Activated CD4-positive, alpha-beta T cell treated with anti-CD3 and anti-CD28 coated beads, Interleukin-2, amount 10 ng/mL, durations not matched to agents 24 days and 14 days (primary cell): Measurements from ENCODE around the gene RNF11. TPM values are rescaled to one million over a fixed set of nuclear protein-coding genes. Genes with fewer than 3 reads are reported as not detected.

Source experiments
- DNase-seq: peaks from one replicate; pipeline ENCODE4 v3.0.0; 2022
- H3K27ac Mint-ChIP-seq: one replicate; pipeline ENCODE4 v1.8.0; 2022; ENCODE audit warnings: mild to moderate bottlenecking, mixed read lengths
- H3K27me3 Mint-ChIP-seq: one replicate; pipeline ENCODE4 v1.8.0; 2022; ENCODE audit warnings: mixed read lengths
- H3K36me3 Mint-ChIP-seq: one replicate; pipeline ENCODE4 v1.8.0; 2022; ENCODE audit warnings: low read depth, mild to moderate bottlenecking, mixed read lengths
- H3K4me1 Mint-ChIP-seq: one replicate; pipeline ENCODE4 v1.8.0; 2021; ENCODE audit warnings: mixed read lengths
- H3K4me3 Mint-ChIP-seq: one replicate; pipeline ENCODE4 v1.8.0; 2022; ENCODE audit warnings: mild to moderate bottlenecking, moderate library complexity, mixed read lengths
- H3K9me3 Mint-ChIP-seq: one replicate; pipeline ENCODE4 v1.8.0; 2021; ENCODE audit warnings: mixed read lengths
- intact Hi-C: fragments of 100-400 bp; cut with micrococcal nuclease; formaldehyde crosslinking; loops from one replicate; pipeline ENCODE4 v1.15.1; 2023
- total RNA-seq: library from RNA; stranded (reverse); gene quantifications from 2 replicates; pipeline ENCODE4 v1.2.3, GENCODE V29; 2022

RNF11 gene, protein sequence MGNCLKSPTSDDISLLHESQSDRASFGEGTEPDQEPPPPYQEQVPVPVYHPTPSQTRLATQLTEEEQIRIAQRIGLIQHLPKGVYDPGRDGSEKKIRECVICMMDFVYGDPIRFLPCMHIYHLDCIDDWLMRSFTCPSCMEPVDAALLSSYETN
- total RNA-seq = 24.6 and 33.6 TPM in 2 replicates

DNA sequence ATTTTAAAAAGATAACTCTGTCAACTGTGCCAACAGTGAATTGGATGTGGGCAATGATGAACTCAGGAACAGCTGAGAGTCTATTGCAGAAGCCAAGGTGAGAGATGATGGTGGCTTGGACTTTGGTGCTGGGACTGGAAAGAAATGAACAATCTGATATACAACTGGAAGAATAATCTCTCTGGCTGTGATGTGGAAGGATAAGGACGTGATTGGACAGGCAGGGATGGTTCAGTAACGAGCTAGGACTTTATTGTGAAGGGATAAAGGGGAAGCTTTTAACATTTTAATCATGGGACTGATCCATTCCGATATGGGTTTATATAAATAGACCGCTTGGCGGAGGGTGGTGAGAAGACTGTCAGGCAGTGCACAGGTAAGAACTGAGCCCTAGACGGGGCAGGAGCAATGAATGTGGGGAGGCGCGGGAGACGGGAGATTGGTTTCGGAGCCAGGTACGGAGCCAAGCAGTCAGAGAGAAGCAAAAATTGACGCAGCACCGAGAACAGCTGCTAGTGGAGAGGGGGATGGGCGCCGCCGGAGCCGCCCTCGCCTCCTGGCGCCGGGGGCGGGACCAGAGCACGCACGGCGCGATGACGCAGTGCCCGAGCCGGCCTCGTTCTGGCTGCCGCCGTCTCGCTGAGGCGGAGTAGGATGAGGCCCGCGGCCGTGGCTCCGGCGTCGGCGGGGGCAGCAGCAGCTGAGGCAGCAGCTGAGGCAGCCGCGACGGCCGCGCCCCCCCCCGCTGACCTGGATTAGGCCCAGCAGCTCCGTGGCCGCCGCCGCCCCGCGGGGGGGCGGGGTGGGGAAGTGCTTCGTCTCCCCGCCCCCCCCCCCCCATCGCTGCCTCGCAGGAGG is at the start of gene RNF11:
Gene RNF11, plus strand, starts transcription at position 601 of the 858 bp plus-strand sequence. CDS start 484 bp downstream, outside the sequence.
- intact Hi-C loops = loop anchor here (5.0 kb wide), 3 partner anchors 46 to 274 kb away; partner anchors contain the start of gene FAF1
- H3K27ac Mint-ChIP-seq = peak within 1 kb of the TSS; percentile 63
- H3K4me3 Mint-ChIP-seq = peak within 1 kb of the TSS; percentile 85
- peak; percentile 98 for DNase-seq
- peaks cover 2% of the 10 kb centered on the region for H3K36me3 Mint-ChIP-seq
- H3K4me1 Mint-ChIP-seq = peaks cover 30% of the 10 kb centered on the region
- peaks cover 2% of the 10 kb centered on the region for H3K27me3 Mint-ChIP-seq
- H3K9me3 Mint-ChIP-seq = no peaks in the 10 kb centered on the region

DNA sequence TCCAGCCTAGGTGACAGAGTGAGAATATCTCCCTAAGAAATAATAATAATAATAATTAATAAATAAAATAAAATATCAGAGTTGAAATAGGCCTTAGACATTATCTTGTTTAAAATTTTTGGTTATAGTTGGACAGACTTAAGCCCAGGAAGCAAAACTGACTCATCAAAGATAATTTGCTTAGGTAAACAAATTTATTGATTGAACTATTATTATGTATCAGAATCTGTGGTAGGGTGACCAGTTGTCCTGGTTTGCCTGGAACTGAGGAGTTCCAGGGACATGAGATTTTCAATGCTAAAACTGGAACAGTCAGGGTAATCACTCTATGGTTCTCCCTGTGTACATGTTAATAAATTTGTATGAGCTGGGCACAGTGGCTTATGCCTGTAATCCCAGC is 47.8 kb upstream of the RNF11 start:
- peaks cover 5% of the 10 kb centered on the region for H3K27me3 Mint-ChIP-seq
- H3K4me1 Mint-ChIP-seq = no peaks in the 10 kb centered on the region
- intact Hi-C loops = loop anchor here (2.0 to 10.0 kb wide), 2 partner anchors 109 to 823 kb away; no protein-coding TSS in a partner anchor

DNA sequence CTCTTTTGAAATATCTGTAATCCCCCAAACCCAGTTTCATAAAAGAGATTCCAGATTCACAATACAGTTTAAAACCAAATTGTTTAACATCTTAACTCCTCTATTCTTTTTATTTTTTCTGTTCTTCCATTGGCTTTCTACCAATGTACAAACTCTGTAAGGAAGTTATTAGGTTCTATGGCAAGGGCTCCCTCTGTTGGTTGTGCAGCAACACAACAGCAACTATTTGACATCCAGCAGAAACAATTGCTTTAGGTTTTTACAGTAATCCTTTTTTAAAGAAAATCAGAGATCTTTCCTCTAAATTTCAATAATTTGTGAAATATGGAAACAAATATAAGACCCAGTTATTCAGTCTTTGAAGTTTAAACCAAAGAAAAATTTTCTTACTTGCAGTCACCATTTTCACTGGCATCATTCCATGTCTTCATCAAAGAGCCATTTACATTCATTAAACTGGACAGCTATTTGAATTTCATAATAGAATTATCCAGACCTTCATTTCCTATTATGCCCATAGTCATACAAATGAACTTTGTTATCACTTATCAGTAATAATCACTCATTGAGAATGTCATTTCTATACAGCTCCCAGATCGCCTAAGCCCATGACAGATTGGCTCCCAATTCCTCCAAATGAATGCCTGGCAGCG is 46.5 kb upstream of the RNF11 start:
- Mint-ChIP-seq H3K4me3 (no peak overlapping the region), H3K36me3 (no peaks in the 10 kb centered on the region), H3K27ac (no peak overlapping the region), H3K4me1 (no peaks in the 10 kb centered on the region), H3K27me3 (peaks cover 5% of the 10 kb centered on the region), H3K9me3 (no peaks in the 10 kb centered on the region)
- intact Hi-C loops = loop anchor here (1.0 to 10.0 kb wide), 5 partner anchors 107 to 825 kb away; no protein-coding TSS in a partner anchor
- DNase-seq = peak; percentile 81

More for the DNA sequence above, 47.8 kb upstream of the RNF11 start:
- no peak for DNase-seq
- H3K27ac Mint-ChIP-seq = no peak overlapping the region
- no peaks in the 10 kb centered on the region for H3K9me3 Mint-ChIP-seq
- no peaks in the 10 kb centered on the region for H3K36me3 Mint-ChIP-seq
- H3K4me3 Mint-ChIP-seq = no peak overlapping the region

DNA sequence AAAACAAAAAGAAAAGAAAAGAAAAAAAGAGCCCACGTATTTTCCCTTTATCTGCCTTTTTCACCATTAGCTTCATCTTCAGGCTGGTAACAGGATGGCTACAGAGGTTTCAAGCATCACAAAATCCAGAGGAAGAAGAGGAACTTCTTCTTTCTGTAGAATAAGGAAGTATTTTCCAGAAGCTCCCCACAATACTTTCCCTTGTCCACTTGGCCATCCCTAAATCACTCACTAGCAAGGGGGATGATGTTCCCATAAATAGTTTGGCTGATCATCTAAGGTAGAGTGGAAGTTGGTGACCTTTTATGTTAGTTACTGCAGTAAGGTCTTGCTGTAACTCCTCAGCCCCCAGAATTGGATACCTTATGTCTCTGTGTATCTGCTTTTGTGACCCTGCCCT is 45.1 kb upstream of the RNF11 start:
- no peaks in the 10 kb centered on the region for H3K36me3 Mint-ChIP-seq
- intact Hi-C loops = no loop called here
- H3K27me3 Mint-ChIP-seq = peaks cover 5% of the 10 kb centered on the region
- H3K4me3 Mint-ChIP-seq = no peak overlapping the region
- no peaks in the 10 kb centered on the region for H3K4me1 Mint-ChIP-seq
- H3K9me3 Mint-ChIP-seq = no peaks in the 10 kb centered on the region
- H3K27ac Mint-ChIP-seq = no peak overlapping the region
- no peak for DNase-seq

DNA sequence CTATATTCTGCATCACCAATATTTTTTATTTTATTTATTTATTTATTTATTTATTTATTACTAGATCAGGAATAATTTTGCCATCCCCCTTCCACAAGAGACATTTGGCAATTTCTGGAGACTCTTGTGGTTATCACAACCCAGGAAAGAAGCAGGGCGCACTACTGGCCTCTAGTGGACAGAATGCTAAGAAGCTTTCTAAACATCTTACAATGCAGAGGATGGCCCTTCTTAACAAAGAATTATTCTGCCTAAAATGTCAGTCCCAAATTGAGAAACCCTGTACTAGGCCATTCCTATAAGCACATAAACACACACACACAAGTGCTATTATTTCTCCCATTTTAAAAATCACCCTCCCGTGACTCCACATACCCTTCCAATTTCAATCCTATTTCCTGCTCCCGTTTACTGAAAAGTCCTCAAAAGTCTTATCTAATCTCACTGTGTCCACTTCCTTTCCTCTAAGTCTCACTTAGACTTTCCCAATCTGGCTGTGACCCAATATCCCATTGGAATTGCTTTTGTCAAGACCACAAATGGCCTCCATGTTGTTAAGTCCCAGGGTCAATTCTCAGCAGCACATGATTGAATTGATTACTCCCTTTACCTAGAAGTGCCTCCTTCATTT is 43.7 kb upstream of the RNF11 start:
- H3K4me1 Mint-ChIP-seq = no peaks in the 10 kb centered on the region
- H3K4me3 Mint-ChIP-seq = no peak overlapping the region
- H3K36me3 Mint-ChIP-seq = no peaks in the 10 kb centered on the region
- intact Hi-C loops = no loop called here
- DNase-seq = peak; percentile 86
- peaks cover 7% of the 10 kb centered on the region for H3K27me3 Mint-ChIP-seq
- H3K27ac Mint-ChIP-seq = no peak overlapping the region
- no peaks in the 10 kb centered on the region for H3K9me3 Mint-ChIP-seq

DNA sequence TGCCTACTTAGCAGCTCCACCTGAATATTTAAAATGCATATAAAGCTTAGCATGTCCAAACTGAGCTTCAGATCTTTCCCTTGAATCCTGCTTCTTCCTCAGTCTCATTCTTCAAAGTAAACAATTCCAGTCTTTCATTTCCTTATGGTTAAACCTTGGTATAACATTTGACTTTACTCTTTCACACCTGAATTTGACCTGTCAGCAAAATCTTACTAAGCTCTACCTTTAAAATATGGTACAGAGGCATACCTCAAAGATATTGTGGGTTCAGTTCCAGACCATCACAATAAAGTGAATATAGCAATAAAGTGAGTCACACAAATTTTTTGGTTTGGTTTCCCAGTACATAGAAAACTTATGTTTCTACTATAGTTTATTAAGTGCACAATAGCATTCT is 42.5 kb upstream of the RNF11 start:
- Mint-ChIP-seq H3K27me3 (peaks cover 7% of the 10 kb centered on the region), H3K36me3 (no peaks in the 10 kb centered on the region), H3K9me3 (no peaks in the 10 kb centered on the region), H3K4me1 (no peaks in the 10 kb centered on the region), H3K27ac (no peak overlapping the region), H3K4me3 (no peak overlapping the region)
- intact Hi-C loops = no loop called here
- no peak for DNase-seq

DNA sequence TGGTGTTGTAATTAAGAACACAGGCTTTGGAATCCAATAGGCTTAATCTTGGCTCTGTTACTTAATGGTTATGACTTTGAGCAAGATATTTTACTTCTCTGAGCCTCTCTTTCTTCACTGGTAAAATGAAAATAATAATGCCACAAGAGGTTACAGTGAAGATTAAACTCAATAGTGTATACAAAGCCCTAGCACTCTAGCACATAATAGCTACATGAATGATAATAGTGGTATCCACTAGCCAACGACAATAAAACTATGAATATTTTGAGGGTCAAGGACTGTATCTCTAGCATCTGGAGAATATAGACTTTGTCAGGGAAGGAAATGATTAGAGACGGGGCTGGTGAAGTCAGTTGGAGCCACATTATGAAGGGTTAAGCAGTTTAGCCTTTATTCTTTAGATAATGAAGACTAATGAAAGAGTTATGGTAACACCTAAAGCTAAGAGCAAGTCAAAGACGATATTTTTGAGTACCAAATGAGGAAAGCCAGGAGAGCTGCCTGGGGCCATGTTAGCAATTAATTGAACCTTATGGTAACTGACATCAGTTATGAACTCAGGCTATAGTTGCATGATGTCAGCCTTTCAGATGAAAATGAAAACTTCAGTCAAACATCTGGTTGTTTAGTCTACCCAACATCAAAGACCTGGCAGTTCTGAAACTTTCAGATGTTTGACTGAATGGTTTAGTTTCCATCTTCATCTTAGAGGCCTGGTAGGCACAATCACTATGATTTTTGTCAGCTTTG is 32.8 kb upstream of the RNF11 start:
- DNase-seq = no peak
- Mint-ChIP-seq H3K36me3 (no peaks in the 10 kb centered on the region), H3K4me3 (no peak overlapping the region), H3K9me3 (no peaks in the 10 kb centered on the region), H3K27ac (no peak overlapping the region), H3K27me3 (no peaks in the 10 kb centered on the region), H3K4me1 (peaks cover 4% of the 10 kb centered on the region)
- intact Hi-C loops = no loop called here

DNA sequence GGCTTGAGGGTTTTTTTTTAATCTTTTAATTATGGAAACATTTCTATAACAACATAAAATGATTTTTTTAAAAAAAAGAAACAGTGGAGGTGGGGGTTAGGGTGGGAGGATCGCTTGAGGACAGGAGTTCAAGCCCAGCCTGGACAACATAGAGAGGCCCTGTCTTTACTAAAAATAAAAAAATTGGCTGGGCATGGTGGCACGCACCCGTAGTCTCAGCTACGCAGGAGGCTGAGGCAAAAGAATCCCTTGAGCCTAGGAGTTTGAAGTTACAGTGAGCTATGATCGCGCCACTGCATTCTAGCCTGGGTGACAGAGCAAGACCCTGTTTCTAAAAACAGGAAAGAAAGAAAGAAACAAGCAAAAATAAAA is 32.2 kb upstream of the RNF11 start:
- DNase-seq = no peak
- H3K36me3 Mint-ChIP-seq = no peaks in the 10 kb centered on the region
- H3K4me3 Mint-ChIP-seq = no peak overlapping the region
- H3K27ac Mint-ChIP-seq = no peak overlapping the region
- no peaks in the 10 kb centered on the region for H3K27me3 Mint-ChIP-seq
- H3K9me3 Mint-ChIP-seq = no peaks in the 10 kb centered on the region
- H3K4me1 Mint-ChIP-seq = peaks cover 4% of the 10 kb centered on the region
- intact Hi-C loops = no loop called here

DNA sequence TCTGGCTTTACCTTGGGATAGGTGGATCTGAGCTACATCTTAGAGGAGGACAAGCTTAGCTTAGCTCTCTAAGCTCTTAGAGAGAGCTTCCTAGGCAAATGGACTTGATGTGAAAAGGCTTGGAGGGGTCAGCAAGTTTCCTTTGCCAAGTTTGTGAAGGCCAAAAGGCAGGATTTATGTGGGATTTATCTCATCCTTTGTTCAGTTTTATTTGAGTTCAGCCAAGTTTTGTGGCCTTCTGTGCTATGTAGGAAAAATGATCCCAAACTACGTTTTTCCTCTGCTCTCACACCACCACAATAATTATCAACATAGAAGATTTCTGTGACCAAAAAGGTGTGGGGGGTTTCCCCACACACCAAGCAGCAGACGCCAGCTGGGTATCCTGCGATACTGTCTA is 26.0 kb upstream of the RNF11 start:
- Mint-ChIP-seq H3K4me1 (peaks cover 8% of the 10 kb centered on the region), H3K27me3 (no peaks in the 10 kb centered on the region), H3K36me3 (no peaks in the 10 kb centered on the region), H3K9me3 (no peaks in the 10 kb centered on the region), H3K4me3 (no peak overlapping the region), H3K27ac (no peak overlapping the region)
- no peak for DNase-seq
- intact Hi-C loops = no loop called here

DNA sequence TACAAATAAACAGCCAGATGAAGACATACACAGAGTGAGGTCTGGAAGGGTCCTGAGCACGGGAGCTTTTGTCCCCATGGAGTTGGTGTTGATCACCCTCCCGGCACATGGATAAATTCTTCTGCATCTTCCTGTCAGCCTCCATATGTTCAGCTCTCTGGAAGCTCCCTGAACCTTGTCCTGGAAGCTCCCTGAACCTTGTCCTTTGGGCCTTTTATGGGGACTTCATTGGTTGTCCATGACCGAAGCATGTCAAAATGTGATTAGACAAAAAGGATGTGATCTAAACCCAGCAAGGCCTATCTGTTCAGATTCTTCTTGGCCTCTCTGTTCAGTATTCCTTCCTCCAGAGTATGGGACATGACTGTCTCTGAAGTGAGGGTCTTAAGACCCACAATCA is 25.4 kb upstream of the RNF11 start:
- no peaks in the 10 kb centered on the region for H3K9me3 Mint-ChIP-seq
- peaks cover 14% of the 10 kb centered on the region for H3K4me1 Mint-ChIP-seq
- no peak overlapping the region for H3K27ac Mint-ChIP-seq
- no peaks in the 10 kb centered on the region for H3K36me3 Mint-ChIP-seq
- H3K27me3 Mint-ChIP-seq = no peaks in the 10 kb centered on the region
- no peak for DNase-seq
- intact Hi-C loops = no loop called here
- no peak overlapping the region for H3K4me3 Mint-ChIP-seq

DNA sequence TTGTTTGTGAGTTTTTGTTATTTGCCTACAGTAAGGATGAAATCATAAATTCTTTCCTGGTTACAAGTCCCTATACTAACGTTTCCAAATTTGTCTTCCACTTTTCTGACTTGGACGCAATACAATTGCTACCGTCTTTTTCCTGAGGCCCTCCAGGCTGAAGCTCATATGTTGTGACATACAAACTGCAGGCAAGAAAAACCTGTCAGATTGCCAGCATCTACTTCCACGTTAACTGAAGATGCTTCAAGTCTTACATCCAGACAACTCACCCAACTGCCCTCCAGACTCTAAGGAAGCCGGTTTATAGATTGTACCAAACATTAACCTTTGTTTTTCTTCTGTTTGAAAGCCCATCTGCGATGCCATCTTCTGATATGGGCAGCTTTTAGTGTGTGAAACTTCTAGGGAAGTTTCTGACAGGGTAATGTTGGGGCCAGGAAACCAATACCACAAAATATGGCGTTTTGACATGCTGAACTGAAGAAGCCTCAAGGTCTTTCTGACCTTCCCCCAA is 21.4 kb upstream of the RNF11 start:
- Mint-ChIP-seq H3K27me3 (no peaks in the 10 kb centered on the region), H3K27ac (peak overlapping the region; percentile 14), H3K36me3 (no peaks in the 10 kb centered on the region), H3K9me3 (no peaks in the 10 kb centered on the region), H3K4me3 (peak overlapping the region; percentile 18), H3K4me1 (peaks cover 17% of the 10 kb centered on the region)
- DNase-seq = peak; percentile 66
- intact Hi-C loops = no loop called here

DNA sequence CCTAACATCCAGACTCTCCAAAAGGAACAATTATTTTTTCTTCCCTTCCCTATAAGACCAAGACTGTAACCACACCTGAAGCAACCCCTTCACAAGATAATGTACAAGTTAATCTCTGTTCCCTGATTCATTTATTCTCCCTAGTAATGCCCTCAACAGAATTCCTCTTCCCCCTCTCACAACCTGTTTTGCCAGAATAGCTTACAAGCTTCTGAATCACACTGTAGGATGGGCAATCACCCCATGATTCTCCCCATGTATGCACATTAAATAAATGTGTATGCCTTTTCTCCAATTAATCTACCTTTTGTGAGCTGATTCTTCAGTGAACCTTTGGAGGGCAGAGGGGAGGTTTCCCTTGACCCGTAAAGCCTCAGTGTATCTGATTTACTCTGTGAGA is 20.9 kb upstream of the RNF11 start:
- no peaks in the 10 kb centered on the region for H3K27me3 Mint-ChIP-seq
- H3K27ac Mint-ChIP-seq = peak overlapping the region; percentile 14
- peaks cover 18% of the 10 kb centered on the region for H3K4me1 Mint-ChIP-seq
- peak overlapping the region; percentile 3 for H3K4me3 Mint-ChIP-seq
- intact Hi-C loops = no loop called here
- no peak for DNase-seq
- H3K36me3 Mint-ChIP-seq = no peaks in the 10 kb centered on the region
- no peaks in the 10 kb centered on the region for H3K9me3 Mint-ChIP-seq

DNA sequence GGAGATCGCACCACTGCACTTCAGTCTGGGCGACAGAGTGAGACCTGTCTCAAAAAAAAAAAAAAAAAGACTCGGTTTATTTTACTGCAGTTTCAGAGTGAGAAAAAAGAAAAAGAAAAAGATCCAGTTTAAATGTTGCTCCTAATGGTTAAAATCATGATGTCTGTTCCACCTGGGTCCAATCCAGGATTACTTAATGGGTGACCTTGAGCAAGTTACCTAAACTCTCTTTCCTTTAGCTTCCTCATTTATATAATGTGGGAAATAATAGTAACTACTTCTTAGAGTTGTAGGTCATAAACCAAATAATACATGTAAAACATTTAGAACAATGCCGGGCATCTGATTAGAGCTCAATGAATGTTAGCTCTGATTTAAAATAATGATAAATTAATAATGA is 19.4 kb upstream of the RNF11 start:
- Mint-ChIP-seq H3K27ac (no peak overlapping the region), H3K36me3 (no peaks in the 10 kb centered on the region), H3K27me3 (no peaks in the 10 kb centered on the region), H3K9me3 (no peaks in the 10 kb centered on the region), H3K4me1 (peaks cover 19% of the 10 kb centered on the region), H3K4me3 (no peak overlapping the region)
- DNase-seq = no peak
- intact Hi-C loops = no loop called here
